ENCODE measurements around the gene HNF4A.

The HNF4A gene

GRCh38 chr20:44409132-44409600, 53.7 kb downstream of the HNF4A start:
- Histone ChIP-seq H3K9me3 (ENCODE audit: insufficient read depth, low read length) (no peaks in the 10 kb centered on the region), H3K36me3 (ENCODE audit: insufficient read depth, insufficient read length, low read length) (no peaks in the 10 kb centered on the region), H3K4me1 (ENCODE audit: insufficient read depth, insufficient read length) (peaks cover 14% of the 10 kb centered on the region), H3K27me3 (ENCODE audit: insufficient read depth, insufficient read length) (no peaks in the 10 kb centered on the region), H3K4me3 (ENCODE audit: insufficient read length, low read depth) (no peak overlapping the region), H3K9ac (ENCODE audit: insufficient read length, low read depth) (no peak overlapping the region)
- TF ChIP-seq YY1 (IDR thresholded peaks at IDR 0.05; ENCODE audit: insufficient read depth, insufficient read length), result no peak
- TF ChIP-seq ZNF274 (IDR thresholded peaks at IDR 0.05; ENCODE audit: low read depth, low read length), result no peak
- TF ChIP-seq SUZ12 (IDR thresholded peaks at IDR 0.05; ENCODE audit: extremely low read depth, insufficient read depth, insufficient read length), result no peak
- DNase-seq (ENCODE audit: low read depth, low spot score), result no peak

GRCh38 chr20:44410583-44411019, 55.1 kb downstream of the HNF4A start:
- TF ChIP-seq YY1 (IDR thresholded peaks at IDR 0.05; ENCODE audit: insufficient read depth, insufficient read length), result no peak
- H3K27me3 ChIP-seq (ENCODE audit: insufficient read depth, insufficient read length), result no peaks in the 10 kb centered on the region
- H3K4me3 ChIP-seq (ENCODE audit: insufficient read length, low read depth), result no peak overlapping the region
- H3K9me3 ChIP-seq (ENCODE audit: insufficient read depth, low read length), result no peaks in the 10 kb centered on the region
- no peak overlapping the region for H3K9ac ChIP-seq (ENCODE audit: insufficient read length, low read depth)
- no peak for DNase-seq (ENCODE audit: low read depth, low spot score)
- no peaks in the 10 kb centered on the region for H3K36me3 ChIP-seq (ENCODE audit: insufficient read depth, insufficient read length, low read length)
- peaks cover 8% of the 10 kb centered on the region for H3K4me1 ChIP-seq (ENCODE audit: insufficient read depth, insufficient read length)

GRCh38 chr20:44411020-44411756, 55.7 kb downstream of the HNF4A start:
- Histone ChIP-seq H3K4me1 (ENCODE audit: insufficient read depth, insufficient read length) (peaks cover 8% of the 10 kb centered on the region), H3K36me3 (ENCODE audit: insufficient read depth, insufficient read length, low read length) (no peaks in the 10 kb centered on the region), H3K9me3 (ENCODE audit: insufficient read depth, low read length) (no peaks in the 10 kb centered on the region), H3K4me3 (ENCODE audit: insufficient read length, low read depth) (no peak overlapping the region), H3K9ac (ENCODE audit: insufficient read length, low read depth) (no peak overlapping the region), H3K27me3 (ENCODE audit: insufficient read depth, insufficient read length) (no peaks in the 10 kb centered on the region)
- no peak for TF ChIP-seq SUZ12 (IDR thresholded peaks at IDR 0.05; ENCODE audit: extremely low read depth, insufficient read depth, insufficient read length)
- no peak for TF ChIP-seq ZNF274 (IDR thresholded peaks at IDR 0.05; ENCODE audit: low read depth, low read length)
- no peak for TF ChIP-seq YY1 (IDR thresholded peaks at IDR 0.05; ENCODE audit: insufficient read depth, insufficient read length)
- DNase-seq (ENCODE audit: low read depth, low spot score), result no peak

GRCh38 chr20:44411757-44412401, 56.4 kb downstream of the HNF4A start:
- Histone ChIP-seq H3K9ac (ENCODE audit: insufficient read length, low read depth) (peak overlapping the region; percentile 4), H3K9me3 (ENCODE audit: insufficient read depth, low read length) (no peaks in the 10 kb centered on the region), H3K4me1 (ENCODE audit: insufficient read depth, insufficient read length) (peaks cover 8% of the 10 kb centered on the region), H3K27me3 (ENCODE audit: insufficient read depth, insufficient read length) (no peaks in the 10 kb centered on the region), H3K36me3 (ENCODE audit: insufficient read depth, insufficient read length, low read length) (no peaks in the 10 kb centered on the region), H3K4me3 (ENCODE audit: insufficient read length, low read depth) (no peak overlapping the region)
- TF ChIP-seq SUZ12 (IDR thresholded peaks at IDR 0.05; ENCODE audit: extremely low read depth, insufficient read depth, insufficient read length), result no peak
- no peak for TF ChIP-seq ZNF274 (IDR thresholded peaks at IDR 0.05; ENCODE audit: low read depth, low read length)
- TF ChIP-seq YY1 (IDR thresholded peaks at IDR 0.05; ENCODE audit: insufficient read depth, insufficient read length), result no peak
- DNase-seq (ENCODE audit: low read depth, low spot score), result no peak

GRCh38 chr20:44412402-44413144, 57.1 kb downstream of the HNF4A start:
- Histone ChIP-seq H3K9me3 (ENCODE audit: insufficient read depth, low read length) (no peaks in the 10 kb centered on the region), H3K4me3 (ENCODE audit: insufficient read length, low read depth) (no peak overlapping the region), H3K36me3 (ENCODE audit: insufficient read depth, insufficient read length, low read length) (no peaks in the 10 kb centered on the region), H3K4me1 (ENCODE audit: insufficient read depth, insufficient read length) (peaks cover 10% of the 10 kb centered on the region), H3K9ac (ENCODE audit: insufficient read length, low read depth) (peak overlapping the region; percentile 37), H3K27me3 (ENCODE audit: insufficient read depth, insufficient read length) (no peaks in the 10 kb centered on the region)
- no peak for TF ChIP-seq YY1 (IDR thresholded peaks at IDR 0.05; ENCODE audit: insufficient read depth, insufficient read length)
- TF ChIP-seq SUZ12 (IDR thresholded peaks at IDR 0.05; ENCODE audit: extremely low read depth, insufficient read depth, insufficient read length), result no peak
- no peak for TF ChIP-seq ZNF274 (IDR thresholded peaks at IDR 0.05; ENCODE audit: low read depth, low read length)
- DNase-seq (ENCODE audit: low read depth, low spot score), result no peak

- peaks cover 10% of the 10 kb centered on the region for H3K4me1 ChIP-seq (ENCODE audit: insufficient read depth, insufficient read length)
- no peak for DNase-seq (ENCODE audit: low read depth, low spot score)
- TF ChIP-seq YY1 (IDR thresholded peaks at IDR 0.05; ENCODE audit: insufficient read depth, insufficient read length) (no peak), ZNF274 (IDR thresholded peaks at IDR 0.05; ENCODE audit: low read depth, low read length) (no peak), SUZ12 (IDR thresholded peaks at IDR 0.05; ENCODE audit: extremely low read depth, insufficient read depth, insufficient read length) (no peak)
- no peak overlapping the region for H3K4me3 ChIP-seq (ENCODE audit: insufficient read length, low read depth)
- no peaks in the 10 kb centered on the region for H3K9me3 ChIP-seq (ENCODE audit: insufficient read depth, low read length)
- H3K27me3 ChIP-seq (ENCODE audit: insufficient read depth, insufficient read length), result no peaks in the 10 kb centered on the region
- H3K9ac ChIP-seq (ENCODE audit: insufficient read length, low read depth), result no peak overlapping the region
- H3K36me3 ChIP-seq (ENCODE audit: insufficient read depth, insufficient read length, low read length), result no peaks in the 10 kb centered on the region
Observed at GRCh38 chr20:44413575-44414345, 58.3 kb downstream of the HNF4A start.

Data from NT2/D1 (cell line).